Activated effector memory CD4-positive, alpha-beta T cell treated with Interleukin-2 at 50 U/mL for 16 hours (primary cell): ENCODE results near the gene PREB.
"Not testable (repeated sequence)": the region's sequence is repeated elsewhere in the genome, so short reads cannot be mapped to it uniquely, and the experiment has no call there.

Experiments used
- DNase-seq: peaks from one replicate; pipeline ENCODE4 v3.0.0-alpha.2; 2020

The PREB gene, protein sequence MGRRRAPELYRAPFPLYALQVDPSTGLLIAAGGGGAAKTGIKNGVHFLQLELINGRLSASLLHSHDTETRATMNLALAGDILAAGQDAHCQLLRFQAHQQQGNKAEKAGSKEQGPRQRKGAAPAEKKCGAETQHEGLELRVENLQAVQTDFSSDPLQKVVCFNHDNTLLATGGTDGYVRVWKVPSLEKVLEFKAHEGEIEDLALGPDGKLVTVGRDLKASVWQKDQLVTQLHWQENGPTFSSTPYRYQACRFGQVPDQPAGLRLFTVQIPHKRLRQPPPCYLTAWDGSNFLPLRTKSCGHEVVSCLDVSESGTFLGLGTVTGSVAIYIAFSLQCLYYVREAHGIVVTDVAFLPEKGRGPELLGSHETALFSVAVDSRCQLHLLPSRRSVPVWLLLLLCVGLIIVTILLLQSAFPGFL

DNA sequence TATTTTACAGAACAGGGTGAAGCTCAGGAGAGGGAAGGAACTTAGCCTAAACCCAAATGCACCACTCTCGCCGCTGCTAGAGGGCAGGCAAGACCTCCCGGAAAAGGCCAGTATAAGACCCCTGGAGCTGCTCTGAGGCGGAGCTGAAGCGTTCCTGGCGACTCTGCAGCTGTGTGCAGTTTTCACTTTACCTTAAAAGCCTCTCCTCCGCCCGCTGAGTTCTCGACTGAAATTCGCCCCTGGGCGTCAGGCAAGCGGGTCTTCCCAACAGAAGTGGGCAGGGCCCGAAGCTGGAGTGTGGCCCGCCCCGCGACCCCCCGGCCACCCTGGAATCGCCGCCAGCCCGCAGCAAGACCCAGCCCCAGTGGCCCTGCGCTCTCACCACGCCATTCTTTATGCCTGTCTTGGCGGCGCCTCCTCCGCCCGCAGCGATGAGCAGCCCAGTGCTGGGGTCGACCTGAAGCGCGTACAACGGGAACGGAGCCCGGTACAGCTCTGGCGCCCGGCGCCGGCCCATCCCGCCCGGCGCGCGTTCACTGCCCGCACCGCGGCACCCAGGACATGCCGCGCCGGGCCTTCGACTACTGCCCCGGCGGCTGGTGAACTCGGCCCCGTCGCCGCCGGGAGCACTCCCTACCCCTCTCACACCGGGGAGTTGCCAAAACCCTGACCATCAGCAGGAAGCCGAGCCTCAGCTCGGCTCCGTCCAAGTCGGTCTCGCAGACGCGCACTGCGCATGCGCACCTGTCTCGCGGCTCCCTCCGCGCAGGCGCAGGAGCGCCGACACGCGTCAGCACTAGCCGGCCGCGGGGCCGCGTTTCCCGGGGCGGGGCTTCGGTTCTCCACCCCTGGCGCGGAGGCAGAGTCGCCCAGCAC is at the start of gene PREB:
Gene PREB, minus strand, starts transcription at position 732 of the 876 bp plus-strand sequence. Its CDS starts 215 bp downstream, at position 517.
- peak; percentile 98 for DNase-seq

DNA sequence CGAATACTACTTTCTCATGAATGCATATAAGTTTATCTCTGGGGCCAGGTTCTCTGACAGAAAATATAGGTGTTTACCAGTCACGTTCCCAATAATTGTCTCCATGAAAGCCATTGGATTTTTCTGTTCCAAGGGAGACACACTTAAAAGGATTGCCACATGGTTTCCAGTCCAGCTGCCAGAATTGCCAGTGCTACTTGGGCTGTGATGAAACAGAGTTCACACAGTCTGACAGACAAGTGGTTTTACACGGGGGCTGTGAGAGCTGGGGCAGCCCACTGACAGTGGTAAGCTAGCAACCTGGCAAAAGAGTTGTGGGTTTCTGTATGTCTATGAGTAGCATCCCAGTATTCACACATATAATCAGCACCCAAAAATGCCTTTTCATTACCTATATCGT is 49.7 kb upstream of the PREB start:
- DNase-seq = no peak

DNA sequence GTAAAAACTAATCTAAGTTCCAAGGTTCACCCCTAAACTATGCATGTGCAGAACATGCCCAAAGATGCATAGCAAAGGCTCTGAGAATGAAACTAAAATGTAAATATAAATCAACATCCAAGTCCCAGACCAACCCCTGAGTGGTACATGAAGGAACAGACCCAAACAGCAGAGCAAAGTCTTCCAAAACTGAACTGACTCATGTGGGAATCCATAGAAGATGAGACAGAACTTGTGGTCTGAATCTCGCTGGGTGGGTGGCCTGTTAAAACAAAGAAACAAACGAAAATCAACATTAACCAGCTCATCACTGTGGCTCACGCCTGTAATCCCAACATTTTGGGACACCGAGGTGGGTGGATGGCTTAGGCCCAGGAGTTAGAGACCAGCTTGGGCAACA is 47.9 kb upstream of the PREB start:
- no peak for DNase-seq

DNA sequence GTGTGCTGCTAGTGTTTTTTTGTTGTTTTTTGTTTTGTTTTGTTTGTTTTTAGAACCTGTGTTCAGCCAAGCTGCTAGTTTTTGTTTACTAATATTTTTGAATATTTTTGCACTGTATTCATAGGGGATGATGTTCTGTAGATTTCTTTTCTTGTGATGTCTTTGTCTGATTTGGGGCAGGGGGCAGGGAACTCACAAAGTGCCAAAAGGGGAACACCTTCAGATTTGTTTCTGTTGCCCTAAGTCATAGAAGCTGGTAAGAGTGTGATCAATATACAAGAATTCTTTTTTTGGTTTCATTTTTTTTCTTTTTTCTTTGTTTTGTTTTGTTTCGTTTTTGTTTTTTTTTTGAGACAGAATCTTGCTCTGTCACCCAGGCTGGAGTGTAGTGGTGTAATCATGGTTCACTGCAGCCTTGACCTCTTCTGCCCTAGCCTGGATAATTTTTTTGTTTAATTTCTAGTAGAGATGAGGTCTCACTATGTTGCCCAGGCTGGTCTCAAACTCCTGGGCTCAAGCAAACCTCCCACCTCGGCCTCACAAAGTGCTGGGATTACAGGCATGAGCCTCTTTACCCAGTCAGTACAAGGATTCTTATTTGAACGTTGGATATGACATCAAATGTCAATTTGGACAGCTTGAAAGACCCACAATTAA is 45.0 kb upstream of the PREB start:
- no peak for DNase-seq

DNA sequence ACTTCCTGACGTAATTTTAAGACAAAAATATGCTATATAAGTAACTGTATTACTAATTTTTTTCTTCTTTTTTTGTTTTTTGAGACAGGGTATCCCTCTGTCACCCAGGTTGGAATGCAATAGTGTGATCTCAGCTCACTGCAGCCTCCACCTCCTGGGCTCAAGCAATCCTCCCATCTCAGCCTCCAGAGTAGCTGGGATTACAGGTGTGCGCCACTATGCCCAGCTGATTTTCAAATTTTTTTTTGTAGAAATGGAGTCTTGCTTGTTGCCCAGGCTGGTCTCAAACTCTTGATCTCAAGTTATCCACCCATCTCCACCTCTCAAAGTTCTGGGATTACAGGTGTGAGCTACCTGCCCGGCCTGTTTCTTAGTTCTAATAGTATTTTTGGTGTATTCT is 44.0 kb upstream of the PREB start:
- DNase-seq = no peak

DNA sequence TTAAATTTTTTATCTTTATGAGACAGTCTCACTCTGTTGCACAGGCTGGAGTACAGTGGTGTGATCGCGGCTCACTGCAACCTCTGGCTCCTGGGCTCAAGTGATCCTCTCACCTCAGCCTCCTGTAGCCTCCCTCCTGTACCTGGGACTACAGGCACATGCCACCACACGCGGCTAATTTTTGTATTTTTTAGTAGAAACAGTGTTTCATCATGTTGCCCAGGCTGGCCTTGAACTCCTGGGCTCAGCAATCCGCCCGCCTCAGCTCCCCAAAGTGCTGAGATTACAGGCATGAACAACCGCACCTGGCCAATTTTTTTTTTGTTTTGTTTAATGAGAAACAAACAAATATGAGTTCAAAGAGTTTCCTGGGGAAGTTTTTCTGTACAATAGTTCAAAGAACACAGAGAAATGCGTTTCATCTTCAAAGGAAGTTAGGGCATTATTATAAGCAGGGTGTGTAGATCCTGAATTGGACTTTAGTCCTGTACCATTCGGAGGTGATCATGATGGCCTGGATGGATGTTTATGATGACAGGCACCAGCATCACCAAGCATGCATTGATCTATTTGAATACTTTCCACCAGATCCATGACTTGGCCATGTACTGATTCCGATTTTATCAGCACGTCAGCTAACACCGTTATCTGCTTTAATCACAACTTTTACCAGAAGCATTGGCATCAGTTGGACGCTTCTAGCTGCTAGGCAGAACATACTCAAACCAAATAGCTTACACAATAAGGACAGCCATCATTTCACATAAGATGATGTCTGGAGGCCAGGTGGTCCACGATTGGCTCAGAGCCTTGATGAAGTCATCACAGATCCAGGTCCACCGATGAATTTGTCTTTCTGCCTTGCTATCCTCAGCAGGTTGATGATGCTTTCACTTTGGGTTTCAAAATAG is 43.3 kb upstream of the PREB start:
- no peak for DNase-seq

DNA sequence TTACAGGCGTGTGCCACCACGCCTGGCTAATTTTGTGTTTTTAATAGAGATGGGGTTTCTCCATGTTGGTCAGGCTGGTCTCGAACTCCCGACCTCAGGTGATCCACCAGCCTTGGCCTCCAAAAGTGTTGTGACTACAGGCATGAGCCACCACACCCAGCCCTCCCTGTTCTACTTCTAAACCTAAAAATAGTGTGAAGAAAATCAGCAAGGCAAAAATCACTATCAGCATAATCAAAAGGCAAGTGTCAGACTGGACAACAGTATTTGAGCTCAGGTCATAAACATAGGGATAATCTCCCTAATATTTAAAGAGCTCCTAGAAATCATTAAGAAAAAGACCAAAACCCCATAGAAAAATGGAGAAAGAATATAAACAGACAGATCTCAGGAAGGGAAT is 41.3 kb upstream of the PREB start:
- DNase-seq = not testable (repeated sequence)

DNA sequence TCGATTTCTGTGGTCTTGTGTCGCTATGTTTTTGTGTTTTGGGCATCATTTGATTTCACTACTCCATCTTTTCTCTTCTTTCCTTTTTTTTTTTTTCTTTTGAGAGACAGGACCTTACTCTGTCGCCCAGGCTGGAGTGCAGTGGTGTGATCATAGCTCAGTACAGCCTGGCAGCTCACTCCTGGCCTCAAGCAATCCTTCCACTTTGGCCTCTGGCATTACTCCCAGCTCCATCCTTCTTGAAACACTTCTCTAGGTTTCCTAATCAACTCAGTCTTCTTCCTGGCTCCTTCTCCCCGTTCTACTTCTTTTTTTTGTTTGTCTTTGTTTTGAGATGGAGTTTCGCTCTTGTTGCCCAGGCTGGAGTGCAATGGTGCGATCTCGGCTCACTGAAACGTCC is 40.9 kb upstream of the PREB start:
- no peak for DNase-seq

DNA sequence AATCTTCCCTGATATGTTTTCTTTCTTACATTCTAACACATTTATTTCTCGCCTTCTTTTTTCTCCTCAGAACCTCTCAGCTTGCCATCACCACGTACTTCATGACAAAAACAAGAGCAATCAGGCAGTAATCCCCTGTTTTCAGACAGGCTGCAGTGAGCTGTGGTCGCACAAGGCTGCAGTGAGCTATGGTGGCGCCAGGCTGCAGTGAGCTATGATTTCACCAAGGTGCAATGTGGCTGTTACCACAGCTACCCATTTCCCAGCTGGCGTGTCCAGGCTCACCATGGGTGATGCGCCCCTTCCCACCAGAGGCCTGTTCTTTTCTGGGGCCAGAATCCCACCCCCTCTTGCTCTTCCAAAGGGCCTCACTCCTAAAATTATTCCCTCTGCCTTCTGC is 40.2 kb upstream of the PREB start:
- DNase-seq = no peak

DNA sequence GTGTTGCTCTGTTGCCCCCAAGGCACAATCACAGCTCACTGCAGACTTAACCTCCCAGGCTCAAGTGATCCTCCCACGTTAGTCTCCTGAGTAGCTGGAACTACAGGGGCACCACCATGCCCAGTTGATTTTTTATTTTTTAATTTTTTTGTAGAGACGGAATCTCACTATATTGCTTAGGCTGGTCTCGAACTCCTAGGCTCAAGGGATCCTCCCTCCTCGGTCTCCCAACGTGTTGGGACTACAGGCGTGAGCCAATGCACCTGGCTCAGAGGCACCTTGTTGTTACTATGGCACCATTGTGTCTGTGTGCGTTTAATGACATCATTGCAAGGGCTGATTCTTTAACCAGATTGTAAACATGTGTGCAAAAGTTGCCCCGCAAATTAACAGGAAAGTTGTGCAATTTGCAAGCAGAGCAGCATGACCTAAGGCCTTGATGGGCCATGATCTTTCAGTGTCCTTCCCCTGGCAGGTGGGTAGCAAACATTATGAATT is 37.0 kb upstream of the PREB start:
- DNase-seq = no peak

DNA sequence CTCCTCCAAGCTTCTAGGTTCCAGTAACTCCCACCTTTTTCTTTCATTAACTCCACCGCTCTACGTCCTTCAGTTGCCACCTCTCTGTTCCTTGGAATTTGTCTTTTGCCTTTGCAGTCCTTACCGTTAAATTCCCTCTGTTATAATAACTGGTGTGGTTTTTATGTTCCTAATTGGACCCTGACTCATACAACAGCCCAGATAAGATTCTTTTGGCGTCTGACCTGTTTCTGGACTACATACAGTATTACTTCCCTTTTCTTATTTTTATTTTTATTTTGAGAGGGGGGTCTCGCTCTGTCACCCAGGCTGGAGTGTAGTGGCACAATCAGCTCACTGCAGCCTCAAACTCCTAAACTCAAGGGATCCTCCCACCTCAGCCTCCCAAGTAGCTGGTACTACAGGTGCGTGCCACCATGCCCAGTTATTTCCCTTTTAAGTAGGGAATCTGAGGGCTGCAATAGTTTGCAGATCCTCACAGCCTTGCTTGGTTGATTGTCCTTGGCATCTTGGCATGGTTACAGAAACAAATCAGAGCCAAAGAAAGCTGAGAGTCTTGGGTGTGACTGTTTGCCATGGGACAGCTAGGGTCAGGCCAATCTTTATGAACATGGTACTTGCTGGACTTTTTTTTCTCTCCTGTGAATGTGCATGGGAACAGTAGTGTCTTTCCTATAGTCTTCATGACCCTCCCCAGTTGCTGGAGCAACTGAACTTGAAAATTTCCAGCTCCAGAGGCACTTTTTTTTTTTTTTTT is 36.3 kb upstream of the PREB start:
- DNase-seq = no peak

DNA sequence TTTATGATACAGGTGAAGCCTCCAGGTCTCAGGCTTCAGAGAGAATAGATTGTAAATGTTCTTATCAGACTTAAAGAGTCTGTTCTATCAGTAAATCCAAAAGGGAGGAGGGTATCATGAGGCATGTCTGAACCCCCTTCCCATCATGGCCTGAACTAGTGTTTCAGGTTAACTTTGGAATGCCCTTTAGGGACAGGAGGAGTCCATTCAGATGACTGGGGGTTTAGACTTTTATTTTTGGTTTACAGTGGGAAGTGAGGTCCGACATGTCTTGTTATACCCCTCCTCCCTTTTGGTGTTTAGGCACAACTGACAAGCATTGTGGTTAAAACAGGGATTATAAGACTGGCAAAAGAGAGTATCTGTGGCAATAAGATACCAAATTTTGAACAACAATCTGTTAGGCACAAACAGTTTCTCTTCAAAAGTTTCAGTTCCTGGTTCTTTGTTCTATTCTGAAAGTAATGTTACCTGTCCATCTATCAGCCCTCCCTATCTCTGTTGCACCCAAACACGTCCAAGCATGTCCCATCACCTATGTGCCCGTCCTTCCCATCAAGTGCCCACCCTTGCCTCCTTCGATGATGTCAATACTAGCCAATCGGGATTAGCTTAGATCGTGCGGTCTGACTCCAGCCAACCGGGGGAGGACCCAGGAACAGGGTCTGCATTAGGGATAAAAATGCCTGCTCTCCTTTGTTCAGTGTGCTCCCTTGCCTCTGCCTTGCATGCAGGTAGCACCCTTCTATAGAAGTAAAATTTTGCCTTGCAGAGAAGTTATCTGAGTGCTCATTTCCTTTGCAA is 30.7 kb upstream of the PREB start:
- no peak for DNase-seq

DNA sequence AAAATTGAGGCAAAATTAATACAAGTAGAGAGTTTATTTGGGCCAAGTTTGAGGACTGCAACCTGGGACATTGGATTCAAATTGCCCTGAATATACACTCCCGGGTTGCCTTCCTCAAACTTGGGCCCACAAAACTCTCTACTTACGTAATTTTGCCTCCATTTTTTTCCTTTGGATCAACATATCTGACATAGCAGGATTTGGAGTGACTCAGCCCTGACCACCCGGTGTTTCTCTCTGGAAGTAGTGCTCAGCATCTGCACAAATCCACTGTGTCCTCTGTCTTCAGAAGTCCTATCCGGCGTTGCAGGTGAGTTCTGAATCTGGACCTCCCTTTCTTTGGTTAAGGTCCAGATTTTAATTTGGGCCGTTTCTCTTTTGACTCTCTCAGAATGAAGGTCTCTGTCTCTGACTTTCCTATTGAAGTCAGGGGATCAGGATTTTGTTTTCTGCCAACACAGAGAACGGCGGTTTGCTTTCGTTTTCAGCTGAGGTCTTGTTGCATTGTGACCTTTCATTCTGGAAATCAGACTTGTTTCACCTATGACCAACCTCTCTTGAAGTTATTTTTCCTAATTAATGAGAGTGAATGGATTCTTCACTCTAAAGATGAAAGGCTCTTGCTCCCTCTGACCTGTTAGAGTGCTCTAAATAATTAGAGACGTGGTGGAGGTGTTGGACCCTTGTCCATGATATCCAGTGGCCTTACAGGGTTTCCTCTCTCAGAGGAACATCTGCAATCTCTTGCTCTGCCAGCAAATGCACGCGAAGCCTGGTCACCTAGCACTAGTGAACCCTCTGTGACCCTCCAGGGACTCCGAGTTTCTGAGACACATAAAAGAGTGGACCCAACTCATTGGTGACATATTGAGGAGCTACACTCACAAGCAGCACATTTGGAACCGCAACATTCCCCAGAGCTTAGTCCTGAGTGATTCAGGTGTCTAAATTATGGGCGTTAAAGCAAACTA is 28.0 kb upstream of the PREB start:
- DNase-seq = no peak

DNA sequence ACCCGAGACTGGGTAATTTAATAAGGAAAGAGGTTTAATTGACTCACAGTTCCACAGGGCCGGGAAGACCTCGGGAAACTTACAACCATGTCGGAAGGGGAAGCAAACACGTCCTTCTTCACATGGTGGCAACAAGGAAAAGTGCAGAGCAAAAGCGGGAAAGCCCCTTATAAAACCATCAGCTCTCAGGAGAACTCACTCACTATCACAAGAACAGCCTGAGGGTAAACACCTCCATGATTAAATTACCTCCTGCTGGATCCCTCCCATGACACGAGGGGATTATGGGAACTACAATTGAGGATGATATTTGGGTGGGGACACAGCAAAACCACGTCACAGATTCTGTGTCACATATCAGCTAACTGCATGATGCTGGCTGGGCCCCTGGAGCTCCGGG is 25.8 kb upstream of the PREB start:
- no peak for DNase-seq

DNA sequence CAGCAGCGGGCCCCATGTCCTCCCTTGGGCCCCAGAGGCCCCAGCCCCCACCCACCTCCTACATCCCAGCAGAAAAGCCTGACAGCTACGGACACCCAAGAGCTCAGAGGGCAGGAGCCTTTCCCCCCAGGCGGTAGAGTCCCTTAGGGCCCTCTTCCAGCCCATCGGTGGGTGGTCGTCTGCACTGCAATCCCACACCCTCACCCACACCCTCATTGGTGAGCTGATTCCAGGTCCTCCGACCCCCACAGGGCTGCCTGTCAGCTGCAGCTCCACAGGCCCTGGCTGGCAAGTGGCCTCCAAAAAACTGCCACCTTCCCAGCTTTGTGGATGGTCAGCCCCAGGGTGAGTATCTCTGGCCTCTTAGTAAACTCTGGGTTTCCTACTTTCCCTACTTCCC is 24.8 kb upstream of the PREB start:
- no peak for DNase-seq

DNA sequence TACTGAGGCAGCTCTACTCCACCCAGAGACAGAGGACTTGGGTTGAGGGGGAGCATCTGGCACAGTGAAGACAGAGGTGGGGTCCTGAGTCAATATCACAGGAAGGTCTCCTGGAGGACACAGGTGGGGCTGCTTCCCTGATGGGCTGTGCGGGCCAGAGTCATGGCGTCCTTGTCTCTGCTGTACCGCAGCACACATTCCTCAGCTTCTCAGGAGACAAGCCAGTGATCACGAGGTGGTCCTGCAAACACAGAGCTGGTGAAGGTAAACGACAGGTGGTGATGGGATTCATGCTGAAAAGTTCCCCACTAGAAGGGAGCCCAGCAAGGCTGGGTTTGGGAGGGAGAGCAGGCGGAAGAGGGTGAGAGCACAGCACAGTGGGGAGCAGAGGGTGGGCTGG is 24.0 kb upstream of the PREB start:
- DNase-seq = no peak

DNA sequence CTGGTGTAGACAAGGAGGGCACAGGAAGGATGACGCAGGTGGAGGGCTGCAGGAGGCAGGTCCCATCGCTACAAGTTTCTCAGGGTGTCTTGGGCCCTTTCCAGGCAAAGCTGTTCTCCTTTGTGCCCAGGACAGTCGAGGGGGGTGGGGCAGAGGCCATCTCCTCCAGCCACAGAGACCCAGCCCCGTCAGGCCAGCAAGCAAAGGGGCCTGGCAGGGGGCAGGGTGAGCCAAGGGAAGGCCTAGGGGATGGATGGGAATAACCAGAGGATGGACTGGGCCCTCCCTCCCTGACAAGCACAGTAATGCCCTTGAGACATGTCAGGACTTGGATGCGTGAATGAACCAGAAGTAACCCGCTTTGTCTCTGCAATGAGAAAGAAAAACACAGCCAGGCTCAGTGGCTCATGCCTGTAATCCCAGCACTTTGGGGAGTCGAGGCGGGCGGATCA is 20.7 kb upstream of the PREB start:
- DNase-seq = no peak

DNA sequence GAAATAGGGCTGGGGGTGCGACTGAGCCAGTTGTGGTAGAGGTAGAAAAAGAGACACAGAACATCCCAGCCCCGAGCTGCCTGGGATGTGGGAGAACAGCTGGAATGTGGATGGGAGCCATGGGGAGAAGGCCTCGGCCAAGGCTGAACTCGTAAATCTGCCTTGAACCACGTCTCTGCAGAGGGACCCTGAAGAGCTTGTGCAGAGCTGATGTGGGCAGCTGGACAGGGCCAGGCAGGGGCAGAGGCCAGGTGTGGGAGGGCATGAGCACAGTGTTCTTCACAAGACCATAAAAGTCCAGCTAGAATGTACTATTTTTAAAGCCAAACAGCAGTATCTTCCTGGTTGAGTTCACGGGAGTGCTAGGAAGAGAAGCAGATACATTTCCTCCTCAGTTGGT is 20.1 kb upstream of the PREB start:
- DNase-seq = no peak

DNA sequence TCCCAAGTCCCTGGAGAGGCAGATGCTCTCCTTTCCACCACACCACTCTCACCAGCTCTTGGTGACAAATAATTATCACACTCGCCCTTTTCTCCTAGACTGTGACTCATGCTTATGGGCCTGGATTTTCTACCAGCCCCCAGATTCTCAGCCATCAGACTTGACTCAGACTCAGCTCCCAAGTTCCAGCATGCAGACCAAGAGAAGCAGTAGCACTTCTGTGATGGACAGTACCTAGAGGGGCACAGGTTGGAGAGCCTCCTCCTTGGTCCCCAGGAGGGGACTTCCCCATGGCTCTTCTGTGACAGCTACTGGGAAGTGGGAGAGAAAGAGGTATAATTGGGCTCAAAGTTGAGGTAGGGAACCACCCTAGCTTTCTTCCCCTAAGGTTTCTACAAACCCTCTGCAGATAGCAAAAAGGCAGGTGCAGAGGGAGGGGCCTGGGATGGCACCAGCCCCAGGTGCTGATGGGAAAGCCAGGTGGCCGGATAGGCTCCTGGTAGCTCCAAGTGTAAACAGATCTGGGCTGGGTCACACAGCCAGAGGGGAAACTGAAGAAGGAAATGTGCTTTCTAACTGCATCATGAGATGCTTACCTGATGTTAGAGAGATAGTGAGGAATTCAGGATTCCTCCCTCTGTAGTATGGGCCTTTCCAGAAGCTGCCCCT is 18.5 kb upstream of the PREB start:
- DNase-seq = no peak
